ENCODE measurements around the gene OTOF. TPM values are rescaled to one million over a fixed set of nuclear protein-coding genes. Genes with fewer than 3 reads are reported as not detected.

Gene OTOF
- total RNA-seq, 6 experiments from 2014 or later: 0.05 TPM; not detected in 5

DNA sequence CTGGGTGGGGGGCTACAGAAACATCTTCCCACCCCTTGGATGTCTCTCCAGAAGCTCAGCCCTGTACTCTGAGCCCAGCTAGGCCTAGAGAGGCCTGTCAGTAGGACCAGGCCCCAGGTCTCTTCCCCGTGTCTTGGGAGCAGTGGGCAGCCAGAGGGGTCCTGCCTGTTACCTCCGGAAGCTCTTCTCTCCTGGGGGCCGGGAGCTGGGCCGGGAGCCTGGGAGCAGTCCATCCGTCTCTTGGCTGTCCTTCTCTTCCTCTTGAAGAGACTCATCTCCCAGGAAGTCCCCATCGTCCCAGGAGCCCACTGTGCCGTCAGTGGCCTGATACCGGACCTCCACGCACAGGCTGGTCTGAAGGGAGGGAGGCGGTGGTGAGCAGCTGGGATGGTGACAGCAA lies 38.3 kb upstream of the OTOF start:
- Mint-ChIP-seq H3K4me3 (no peak overlapping the region), H3K27me3 (ENCODE audit: insufficient read depth) (peaks cover 67% of the 10 kb centered on the region), H3K4me1 (ENCODE audit: low read depth) (no peaks in the 10 kb centered on the region), H3K9me3 (no peaks in the 10 kb centered on the region), H3K36me3 (ENCODE audit: low read depth) (no peaks in the 10 kb centered on the region), H3K27ac (no peak overlapping the region)
- no peak for DNase-seq
- no peak for TF ChIP-seq CTCF (IDR thresholded peaks at IDR 0.05)

- Mint-ChIP-seq H3K9me3 (no peaks in the 10 kb centered on the region), H3K4me3 (no peak overlapping the region), H3K27ac (no peak overlapping the region), H3K4me1 (ENCODE audit: low read depth) (no peaks in the 10 kb centered on the region), H3K27me3 (ENCODE audit: insufficient read depth) (peaks cover 69% of the 10 kb centered on the region), H3K36me3 (ENCODE audit: low read depth) (no peaks in the 10 kb centered on the region)
- DNase-seq: no peak
- TF ChIP-seq CTCF (IDR thresholded peaks at IDR 0.05): no peak
These were observed 37.8 kb upstream of the OTOF start for GRCh38 chr2:26515771-26516170.

GRCh38 chr2:26514045-26514444 lies 36.1 kb upstream of the OTOF start:
- Mint-ChIP-seq H3K27ac (no peak overlapping the region), H3K9me3 (no peaks in the 10 kb centered on the region), H3K36me3 (ENCODE audit: low read depth) (no peaks in the 10 kb centered on the region), H3K4me1 (ENCODE audit: low read depth) (no peaks in the 10 kb centered on the region), H3K27me3 (ENCODE audit: insufficient read depth) (peaks cover 73% of the 10 kb centered on the region), H3K4me3 (no peak overlapping the region)
- TF ChIP-seq CTCF (IDR thresholded peaks at IDR 0.05): no peak
- no peak for DNase-seq

DNA sequence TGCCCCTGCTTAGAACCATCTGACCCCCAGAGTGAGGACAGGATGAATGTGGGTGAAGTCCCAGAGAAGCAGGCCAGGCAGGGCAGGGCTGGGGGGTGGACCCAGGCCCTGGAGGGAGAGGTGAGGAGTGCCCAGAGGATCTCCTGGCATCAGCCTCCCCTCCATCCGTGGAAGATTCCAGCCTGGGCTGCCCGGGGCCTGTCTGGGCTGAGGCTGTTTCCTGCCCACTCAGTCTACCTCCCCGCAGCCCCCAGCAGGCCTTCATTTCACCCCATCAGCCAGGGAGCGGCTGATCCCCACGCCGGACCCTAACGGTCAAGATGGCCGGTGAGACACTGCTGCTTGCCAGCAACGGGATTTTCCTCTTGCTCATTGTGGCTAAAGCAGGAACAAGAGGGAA lies 35.3 kb upstream of the OTOF start:
- H3K27ac Mint-ChIP-seq: no peak overlapping the region
- no peak overlapping the region for H3K4me3 Mint-ChIP-seq
- TF ChIP-seq CTCF (IDR thresholded peaks at IDR 0.05): no peak
- no peaks in the 10 kb centered on the region for H3K36me3 Mint-ChIP-seq (ENCODE audit: low read depth)
- H3K4me1 Mint-ChIP-seq (ENCODE audit: low read depth): no peaks in the 10 kb centered on the region
- H3K9me3 Mint-ChIP-seq: no peaks in the 10 kb centered on the region
- H3K27me3 Mint-ChIP-seq (ENCODE audit: insufficient read depth): peaks cover 75% of the 10 kb centered on the region
- DNase-seq: no peak

GRCh38 chr2:26511466-26511865 lies 33.5 kb upstream of the OTOF start:
- TF ChIP-seq CTCF (IDR thresholded peaks at IDR 0.05): no peak
- H3K36me3 Mint-ChIP-seq (ENCODE audit: low read depth): no peaks in the 10 kb centered on the region
- DNase-seq: no peak
- H3K4me3 Mint-ChIP-seq: no peak overlapping the region
- no peak overlapping the region for H3K27ac Mint-ChIP-seq
- H3K27me3 Mint-ChIP-seq (ENCODE audit: insufficient read depth): peaks cover 69% of the 10 kb centered on the region
- no peaks in the 10 kb centered on the region for H3K4me1 Mint-ChIP-seq (ENCODE audit: low read depth)
- no peaks in the 10 kb centered on the region for H3K9me3 Mint-ChIP-seq

DNA sequence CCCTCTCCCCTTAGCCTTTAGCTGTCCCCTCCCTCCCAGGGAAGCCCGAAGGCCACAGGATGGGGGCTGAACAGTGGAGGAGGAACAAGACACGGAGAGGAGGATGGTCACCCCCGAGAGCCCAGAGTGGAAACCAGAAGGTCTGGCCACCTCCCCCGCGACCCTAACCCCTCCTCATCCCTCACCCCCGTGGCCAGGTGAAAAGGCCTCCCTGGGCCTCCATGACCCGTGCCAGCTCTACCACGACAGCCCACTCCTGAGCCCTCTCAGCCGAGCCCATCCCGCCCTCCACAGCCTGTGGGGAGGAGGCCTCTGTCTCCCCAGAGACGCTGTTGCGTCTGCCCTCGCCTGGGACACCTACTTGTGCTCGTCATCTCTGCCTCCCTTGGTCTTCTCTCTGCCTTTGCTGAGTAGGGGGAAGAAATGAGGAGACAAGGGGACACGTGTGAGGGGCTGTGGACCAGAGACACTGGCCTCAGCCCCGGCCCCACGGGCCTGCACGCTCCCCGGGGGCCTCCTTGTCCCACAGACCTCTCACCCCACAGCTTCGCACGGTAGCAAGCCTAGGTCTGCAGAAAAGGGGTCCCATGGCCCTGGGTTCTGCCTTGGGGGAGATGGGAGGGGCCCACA lies 32.5 kb upstream of the OTOF start:
- Mint-ChIP-seq H3K27ac (no peak overlapping the region), H3K9me3 (no peaks in the 10 kb centered on the region), H3K36me3 (ENCODE audit: low read depth) (no peaks in the 10 kb centered on the region), H3K27me3 (ENCODE audit: insufficient read depth) (peaks cover 70% of the 10 kb centered on the region), H3K4me1 (ENCODE audit: low read depth) (no peaks in the 10 kb centered on the region), H3K4me3 (no peak overlapping the region)
- DNase-seq: no peak
- TF ChIP-seq CTCF (IDR thresholded peaks at IDR 0.05): no peak
